ENCODE results near the gene KANSL1. TPM values are rescaled to one million over a fixed set of nuclear protein-coding genes. Genes with fewer than 3 reads are reported as not detected.

KANSL1 gene
- total and polyA plus RNA-seq, 2 of the 4 experiments (the other 2 are of a cell fraction): 19.1 to 49.6 TPM

- no peak overlapping the region for H2AK5ac ChIP-seq (ENCODE audit: low read depth, low read length)
- in situ Hi-C loops (cut with MboI; ENCODE audit: low sequenced_read_pairs): no loop called here
- H3K14ac ChIP-seq (replicated peaks; ENCODE audit: low read depth, low read length): no peak overlapping the region
- H2AFZ ChIP-seq (replicated peaks; ENCODE audit: low read length, poor library complexity): no peak overlapping the region
- no TSS peak for BruUV-seq (replicated peaks)
- no peak overlapping the region for H3K23ac ChIP-seq (ENCODE audit: low read depth, low read length)
- ChIA-PET POLR2A (ENCODE audit: unreplicated experiment) (no interaction called here), CTCF (no interaction called here)
- H3K27me3 ChIP-seq (ENCODE audit: control insufficient read depth, insufficient read depth, low read length): no peaks in the 10 kb centered on the region
- no peak overlapping the region for H4K8ac ChIP-seq (ENCODE audit: low read depth in 2 of 2, low read length in 2 of 2)
- H3K36me3 ChIP-seq (ENCODE audit: control insufficient read depth, insufficient read depth, low read length): peaks cover 20% of the 10 kb centered on the region
- no peak overlapping the region for H2BK120ac ChIP-seq (ENCODE audit: low read depth, low read length)
- H4K5ac ChIP-seq (ENCODE audit: low read depth, low read length): no peak overlapping the region
- no peak overlapping the region for H2AK9ac ChIP-seq (replicated peaks; ENCODE audit: low read depth, low read length, poor library complexity)
- ATAC-seq (ENCODE audit: low read depth): no peak
- no peak overlapping the region for H2BK20ac ChIP-seq (ENCODE audit: low read depth, low read length)
- dilution Hi-C loops (cut with HindIII; ENCODE audit: low sequenced_read_pairs, unreplicated experiment): no loop called here
- no CpG with 5 or more reads among the region's 9 CpGs for WGBS, 2 experiments (ENCODE audit: extremely low coverage in 2 of 2, insufficient read length in 1 of 2)
- H3K9me1 ChIP-seq (ENCODE audit: insufficient read depth, low read length): peaks cover 14% of the 10 kb centered on the region; the same call in 1 of the 2 replicates
- no peaks in the 10 kb centered on the region for H3K9me3 ChIP-seq (ENCODE audit: control insufficient read depth, insufficient read depth, low read length)
- TF ChIP-seq USF2 (IDR thresholded peaks at IDR 0.05; ENCODE audit: low read depth, low read length): no peak
- H3K27ac ChIP-seq (ENCODE audit: insufficient read depth, low read length): no peak overlapping the region
- intact Hi-C loops (cut with micrococcal nuclease): loop anchor here (5.0 kb wide), 1 partner anchor 103 kb away; no protein-coding TSS in a partner anchor
- no peak overlapping the region for H3K4ac ChIP-seq (ENCODE audit: low read depth, low read length)
- no peak overlapping the region for H3K4me3 ChIP-seq (ENCODE audit: insufficient read depth, low read depth, low read length)
- peaks cover 21% of the 10 kb centered on the region for H3K4me1 ChIP-seq (ENCODE audit: control insufficient read depth, insufficient read depth, low read length)
- H4K91ac ChIP-seq (ENCODE audit: insufficient read depth, low read depth, low read length): no peak overlapping the region
- H3K9ac ChIP-seq (ENCODE audit: low read depth, low read length): no peak overlapping the region
- H3K56ac ChIP-seq (ENCODE audit: extremely low read depth, insufficient read depth, low read length): no peak overlapping the region
- no peak for DNase-seq
- no peak overlapping the region for H2BK5ac ChIP-seq (ENCODE audit: low read depth, low read length, poor library complexity, severe bottlenecking)
- H3K79me1 ChIP-seq (ENCODE audit: low read depth in 1 of 2, low read length in 2 of 2): peaks cover 20 to 79% of the 10 kb centered on the region in 2 experiments
- no peak overlapping the region for H2BK15ac ChIP-seq (ENCODE audit: low read depth, low read length)
- peaks cover 94% of the 10 kb centered on the region for H4K20me1 ChIP-seq (ENCODE audit: insufficient read depth, low read length)
- H3K4me2 ChIP-seq (ENCODE audit: low read depth, low read length): no peak overlapping the region
- H3K18ac ChIP-seq (ENCODE audit: low read depth, low read length): no peak overlapping the region
These were observed 23.2 kb downstream of the KANSL1 start for GRCh38 chr17:46169913-46170638.

All from IMR-90 (cell line).